Kidney (tissue), 14 donors: ENCODE measurements around the gene SYT17. TPM values are rescaled to one million over a fixed set of nuclear protein-coding genes. Genes with fewer than 3 reads are reported as not detected.

ENCODE experiments used
- DNase-seq, 5 donors: peaks; one replicate each; pipeline ENCODE4 v3.0.0-alpha.2; 2013 to 2020
- FAIRE-seq: peaks from 2 replicates; lab custom pipeline; 2012; peaks lifted over from hg19 to GRCh38; lab: Jason Lieb, UNC
- H3K27ac ChIP-seq, 2 donors: one replicate each; pipeline ENCODE4 v1.7.0; 2013; ENCODE audit warnings: low read depth in 2 of 2, low read length in 2 of 2, inconsistent platforms in 1 of 2
- H3K27me3 ChIP-seq: one replicate; pipeline ENCODE4 v1.7.1; 2013; ENCODE audit warnings: low read length, inconsistent platforms; ENCODE audit not compliant: control insufficient read depth, insufficient read depth
- H3K36me3 ChIP-seq, 3 donors: one replicate each; pipeline versions ENCODE4 v1.7.0 to v1.7.1; 2013; ENCODE audit warnings: low read length in 3 of 3, control low read depth in 1 of 3, inconsistent platforms in 1 of 3; ENCODE audit not compliant: insufficient read depth in 3 of 3, control insufficient read depth in 2 of 3
- H3K4me1 ChIP-seq, 3 donors: one replicate each; pipeline versions ENCODE4 v1.7.0 to v1.7.1; 2013; ENCODE audit warnings: low read length in 3 of 3, inconsistent platforms in 1 of 3, low read depth in 1 of 3; ENCODE audit not compliant: control insufficient read depth in 2 of 3, insufficient read depth in 2 of 3
- H3K4me3 ChIP-seq, 3 donors: one replicate each; pipeline versions ENCODE4 v1.7.0 to v1.8.1; 2013; ENCODE audit warnings: low read length in 3 of 3, control low read depth in 1 of 3, inconsistent platforms in 1 of 3
- H3K9ac ChIP-seq, 3 donors: one replicate each; pipeline versions ENCODE4 v1.7.0 to v1.7.1; 2013; ENCODE audit warnings: low read length in 3 of 3, control low read depth in 1 of 3, inconsistent platforms in 1 of 3
- H3K9me3 ChIP-seq, 3 donors: one replicate each; pipeline versions ENCODE4 v1.7.0 to v1.7.1; 2013; ENCODE audit warnings: low read length in 3 of 3, control low read depth in 1 of 3, inconsistent platforms in 1 of 3; ENCODE audit not compliant: control insufficient read depth in 2 of 3, insufficient read depth in 1 of 3
- intact Hi-C: fragments of 100-400 bp; cut with DNase I; formaldehyde crosslinking; loops from one replicate; pipeline ENCODE4 v1.11.1; 2022
- polyA plus RNA-seq: library from polyadenylated mRNA; stranded (reverse); fragments of 350-450 nt; fragmentation: Illumina TruSeq; extraction: RNeasy Lipid Tissue Mini Kit (QIAGEN cat#74804); gene quantifications from one replicate; pipeline ENCODE4 v1.2.3, GENCODE V29; 2014; ENCODE audit warnings: low read depth, low replicate concordance; ENCODE audit not compliant: insufficient read depth
- total RNA-seq: library from RNA; stranded (reverse); fragmentation: NEBNext Ultra II Directional; extraction: Animal tissue kit (Norgen Biotek cat#: 25700); gene quantifications from one replicate; pipeline ENCODE4 v1.2.1, GENCODE V29; 2021
- TF ChIP-seq, protein P1 (sequence below): IDR thresholded peaks from 3 replicates; pipeline ENCODE4 v1.5.1; 2012; ENCODE audit warnings: mild to moderate bottlenecking, moderate library complexity, borderline replicate concordance; ENCODE audit not compliant: insufficient read depth; ENCODE audit errors: extremely low read depth
- donor health status: control.
- donor health status: control.
- donor health status: control.
- donor health status: control.
- donor health status: control.
- donor health status: DM: yes; HTN: yes; CAD: no.
- donor health status: Normal renal cell carcinoma (clear cell type).

SYT17 gene
- total and polyA plus RNA-seq, 2 donors from 2014 or later, result 5.8 to 8.8 TPM

DNA sequence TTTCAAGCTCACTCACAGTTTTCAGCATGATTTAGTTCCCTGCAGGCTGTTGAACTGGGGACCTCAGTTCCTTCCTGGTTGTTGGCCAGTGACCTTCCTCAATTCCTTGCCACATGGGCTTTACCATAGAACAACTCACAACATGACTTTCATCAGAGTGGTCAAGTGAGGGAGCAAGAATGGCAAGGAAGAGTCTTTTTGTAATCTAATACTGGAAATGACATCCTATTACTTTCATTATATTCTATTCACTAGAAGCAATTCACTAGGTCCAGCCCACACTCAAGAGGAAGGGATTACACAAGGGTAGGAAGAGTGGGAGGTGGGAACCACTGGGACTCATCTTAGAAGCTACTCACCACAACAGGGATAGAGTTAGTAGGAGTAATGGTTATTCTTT lies 57.6 kb downstream of the SYT17 start:
- FAIRE-seq (no peak), DNase-seq (no peak)
- H3K27ac ChIP-seq, result no peak overlapping the region
- TF ChIP-seq, protein P1, sequence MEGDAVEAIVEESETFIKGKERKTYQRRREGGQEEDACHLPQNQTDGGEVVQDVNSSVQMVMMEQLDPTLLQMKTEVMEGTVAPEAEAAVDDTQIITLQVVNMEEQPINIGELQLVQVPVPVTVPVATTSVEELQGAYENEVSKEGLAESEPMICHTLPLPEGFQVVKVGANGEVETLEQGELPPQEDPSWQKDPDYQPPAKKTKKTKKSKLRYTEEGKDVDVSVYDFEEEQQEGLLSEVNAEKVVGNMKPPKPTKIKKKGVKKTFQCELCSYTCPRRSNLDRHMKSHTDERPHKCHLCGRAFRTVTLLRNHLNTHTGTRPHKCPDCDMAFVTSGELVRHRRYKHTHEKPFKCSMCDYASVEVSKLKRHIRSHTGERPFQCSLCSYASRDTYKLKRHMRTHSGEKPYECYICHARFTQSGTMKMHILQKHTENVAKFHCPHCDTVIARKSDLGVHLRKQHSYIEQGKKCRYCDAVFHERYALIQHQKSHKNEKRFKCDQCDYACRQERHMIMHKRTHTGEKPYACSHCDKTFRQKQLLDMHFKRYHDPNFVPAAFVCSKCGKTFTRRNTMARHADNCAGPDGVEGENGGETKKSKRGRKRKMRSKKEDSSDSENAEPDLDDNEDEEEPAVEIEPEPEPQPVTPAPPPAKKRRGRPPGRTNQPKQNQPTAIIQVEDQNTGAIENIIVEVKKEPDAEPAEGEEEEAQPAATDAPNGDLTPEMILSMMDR, result no peak
- intact Hi-C loops, result no loop called here
- peaks cover 0 to 4% (median 0%) of the 10 kb centered on the region in 3 donors for H3K36me3 ChIP-seq
- no peaks in the 10 kb centered on the region for H3K4me1 ChIP-seq
- no peak overlapping the region for H3K4me3 ChIP-seq
- H3K9me3 ChIP-seq, result peaks cover 0 to 4% (median 2%) of the 10 kb centered on the region in 3 donors
- no peak overlapping the region for H3K9ac ChIP-seq
- H3K27me3 ChIP-seq, result no peaks in the 10 kb centered on the region

DNA sequence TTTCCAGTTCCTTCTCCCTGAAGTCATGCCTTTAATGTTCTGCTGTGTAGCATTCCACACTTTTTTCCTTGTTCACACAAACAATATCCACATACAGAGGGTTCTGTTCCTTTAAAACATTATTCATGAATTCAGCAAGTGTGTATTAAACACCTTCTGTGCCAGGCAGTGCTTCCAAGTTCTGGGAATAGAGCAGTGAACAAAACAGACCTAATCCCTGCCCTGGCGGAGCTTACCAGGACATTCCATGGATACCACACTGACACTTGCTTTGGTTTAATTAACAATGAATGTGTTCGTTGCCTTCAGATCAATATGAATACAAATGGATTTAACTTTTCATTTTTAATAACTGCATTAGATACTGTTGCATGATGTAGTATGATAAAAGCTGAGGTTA lies 59.6 kb downstream of the SYT17 start:
- intact Hi-C loops, result no loop called here
- Histone ChIP-seq H3K27ac (no peak overlapping the region), H3K4me1 (no peaks in the 10 kb centered on the region)

DNA sequence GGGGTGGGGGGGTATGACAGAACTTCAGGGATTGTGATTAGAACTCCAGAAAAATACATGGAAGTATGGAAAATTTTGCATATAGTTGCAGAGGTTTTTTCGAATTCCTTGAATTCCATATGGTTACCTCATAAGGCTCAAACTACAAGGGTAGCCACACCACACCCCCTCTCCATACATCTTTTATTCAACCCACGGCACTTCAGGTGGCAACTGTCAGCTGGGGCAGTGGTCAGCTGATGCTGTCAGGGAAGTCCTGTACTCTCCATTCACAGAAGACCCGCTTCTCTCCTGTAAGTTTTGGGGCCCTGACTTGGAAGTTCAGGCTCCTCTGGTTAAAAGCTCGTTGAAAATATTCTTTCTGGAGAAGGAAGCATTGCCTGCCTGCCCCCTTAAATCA lies 60.0 kb downstream of the SYT17 start:
- DNase-seq (no peak), FAIRE-seq (no peak)
- H3K9me3 ChIP-seq, result peaks cover 0 to 4% (median 2%) of the 10 kb centered on the region in 3 donors
- no peak overlapping the region for H3K9ac ChIP-seq
- no peaks in the 10 kb centered on the region for H3K4me1 ChIP-seq
- no peaks in the 10 kb centered on the region for H3K27me3 ChIP-seq
- peaks cover 0 to 4% (median 0%) of the 10 kb centered on the region in 3 donors for H3K36me3 ChIP-seq
- intact Hi-C loops, result no loop called here
- H3K4me3 ChIP-seq, result no peak overlapping the region
- TF ChIP-seq, protein P1, result no peak
- no peak overlapping the region for H3K27ac ChIP-seq

More for the DNA sequence above, 59.6 kb downstream of the SYT17 start:
- Histone ChIP-seq H3K9me3 (peaks cover 0 to 4% (median 2%) of the 10 kb centered on the region in 3 donors), H3K4me3 (no peak overlapping the region), H3K9ac (no peak overlapping the region), H3K36me3 (peaks cover 0 to 4% (median 0%) of the 10 kb centered on the region in 3 donors), H3K27me3 (no peaks in the 10 kb centered on the region)
- DNase-seq (no peak), FAIRE-seq (no peak)
- TF ChIP-seq, protein P1, result no peak

DNA sequence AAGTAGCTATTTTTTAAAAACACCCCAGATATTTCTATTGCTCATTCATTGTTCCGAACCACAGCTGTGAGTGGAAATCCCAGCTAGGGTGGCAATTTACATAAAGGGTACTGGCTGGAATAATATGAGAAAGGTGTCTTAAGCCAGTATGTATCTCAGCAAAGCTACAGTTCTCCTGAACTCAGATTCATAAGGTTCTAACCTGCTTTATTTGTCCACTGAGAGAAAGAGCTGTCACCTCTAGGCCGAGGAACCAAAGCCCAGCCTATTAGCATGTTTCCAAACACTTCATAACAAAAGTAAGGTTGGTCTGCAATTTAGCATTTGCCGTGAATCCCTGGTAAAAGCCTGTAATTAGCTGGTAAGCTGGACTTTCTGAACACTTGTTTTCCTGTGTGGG lies 60.5 kb downstream of the SYT17 start:
- DNase-seq (no peak), FAIRE-seq (no peak)
- H3K27ac ChIP-seq, result no peak overlapping the region
- H3K4me1 ChIP-seq, result no peaks in the 10 kb centered on the region
- H3K4me3 ChIP-seq, result no peak overlapping the region
- peaks cover 0 to 4% (median 0%) of the 10 kb centered on the region in 3 donors for H3K36me3 ChIP-seq
- TF ChIP-seq, protein P1, result no peak
- H3K9ac ChIP-seq, result no peak overlapping the region
- peaks cover 0 to 4% (median 2%) of the 10 kb centered on the region in 3 donors for H3K9me3 ChIP-seq
- H3K27me3 ChIP-seq, result no peaks in the 10 kb centered on the region
- intact Hi-C loops, result no loop called here
